Stimulated activated CD4-positive, alpha-beta T cell treated with anti-CD3 and anti-CD28 coated beads, TNF-alpha, amount 100 ng/mL, for 1 hour (primary cell): Measurements from ENCODE around the gene SETD1A.

ENCODE experiments used
- DNase-seq, 3 donors: peaks; one replicate each; pipeline ENCODE4 v3.0.0-alpha.2; 2020; ENCODE audit warnings: low read depth in 3 of 3, low spot score in 1 of 3

Gene SETD1A

DNA sequence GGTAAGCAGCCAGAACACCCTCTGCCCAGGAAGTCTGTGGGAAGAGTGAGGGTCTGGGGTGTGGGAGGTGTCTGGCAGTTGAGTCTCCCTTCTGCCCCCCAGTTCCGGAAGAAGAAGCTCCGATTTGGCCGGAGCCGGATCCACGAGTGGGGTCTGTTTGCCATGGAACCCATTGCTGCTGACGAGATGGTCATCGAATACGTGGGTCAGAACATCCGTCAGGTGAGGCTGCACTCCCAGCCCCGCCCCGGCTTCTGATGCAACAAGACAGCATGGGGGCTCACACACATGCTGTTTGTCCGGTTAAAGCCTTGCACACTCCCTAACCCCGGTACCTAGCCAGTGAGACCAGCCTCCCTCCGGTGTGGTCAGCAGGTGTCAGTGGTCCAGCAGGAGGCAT, 23.4 kb downstream of the SETD1A start:
- DNase-seq, result no peak

DNA sequence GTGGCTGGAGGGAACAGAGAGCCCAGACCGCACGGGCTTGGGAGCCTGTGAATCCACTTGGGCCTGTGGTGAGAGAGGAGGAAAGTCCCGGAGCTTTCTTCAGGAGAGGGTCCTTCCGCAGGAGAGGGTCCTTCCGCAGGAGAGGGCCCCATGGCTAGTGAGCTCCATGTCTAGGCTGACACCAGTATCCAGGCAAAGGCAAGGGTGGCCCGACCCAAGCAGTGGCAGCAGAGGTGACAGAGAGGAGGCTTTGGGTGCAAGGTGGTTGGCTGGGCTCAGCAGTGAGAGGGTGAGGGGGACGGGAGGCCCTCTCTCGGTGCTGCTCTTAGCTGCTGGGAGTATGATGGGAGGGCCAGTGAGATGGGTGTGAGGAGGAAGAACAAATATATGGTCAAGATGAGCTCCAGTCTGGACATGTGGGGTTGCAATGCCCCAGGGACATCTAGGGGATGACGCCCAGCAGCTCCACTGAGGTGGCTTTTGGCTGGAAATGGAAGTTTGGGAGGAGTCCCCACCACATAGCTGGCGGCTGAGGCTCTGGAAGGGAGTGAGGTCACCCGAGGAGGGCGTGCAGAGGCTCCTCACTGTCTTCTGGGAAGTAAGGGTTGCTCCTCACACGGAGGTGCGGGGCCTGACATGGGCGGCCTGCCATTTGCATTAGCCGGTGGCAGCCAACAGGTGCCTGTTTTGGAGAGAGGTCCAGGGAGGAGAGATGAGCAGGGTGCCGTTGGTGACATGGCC, 25.2 kb downstream of the SETD1A start:
- no peak for DNase-seq

DNA sequence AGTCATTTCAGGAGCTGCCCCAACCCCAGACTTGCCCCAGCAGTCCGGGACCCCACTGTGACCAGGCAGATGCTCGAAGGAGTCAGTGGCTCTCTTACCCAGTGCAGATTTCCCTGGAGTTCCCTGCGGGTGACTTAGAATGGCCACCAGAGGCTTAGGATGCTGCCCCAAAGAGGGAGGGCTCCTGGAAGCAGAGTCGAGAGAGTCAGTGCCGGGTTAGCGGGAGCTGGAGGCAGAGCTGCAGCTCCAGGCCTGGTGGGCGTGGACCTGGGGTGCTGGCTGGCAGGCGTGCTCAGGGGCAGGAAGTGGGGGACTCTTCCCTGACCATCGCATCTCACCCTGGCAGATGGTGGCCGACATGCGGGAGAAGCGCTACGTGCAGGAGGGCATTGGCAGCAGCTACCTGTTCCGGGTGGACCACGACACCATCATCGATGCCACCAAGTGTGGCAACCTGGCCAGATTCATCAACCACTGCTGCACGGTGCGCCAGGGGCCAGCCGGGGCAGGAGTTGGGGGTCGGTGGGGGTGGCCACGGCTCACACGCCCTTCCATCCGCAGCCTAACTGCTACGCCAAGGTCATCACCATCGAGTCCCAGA, 25.8 kb downstream of the SETD1A start:
- DNase-seq, result no peak

DNA sequence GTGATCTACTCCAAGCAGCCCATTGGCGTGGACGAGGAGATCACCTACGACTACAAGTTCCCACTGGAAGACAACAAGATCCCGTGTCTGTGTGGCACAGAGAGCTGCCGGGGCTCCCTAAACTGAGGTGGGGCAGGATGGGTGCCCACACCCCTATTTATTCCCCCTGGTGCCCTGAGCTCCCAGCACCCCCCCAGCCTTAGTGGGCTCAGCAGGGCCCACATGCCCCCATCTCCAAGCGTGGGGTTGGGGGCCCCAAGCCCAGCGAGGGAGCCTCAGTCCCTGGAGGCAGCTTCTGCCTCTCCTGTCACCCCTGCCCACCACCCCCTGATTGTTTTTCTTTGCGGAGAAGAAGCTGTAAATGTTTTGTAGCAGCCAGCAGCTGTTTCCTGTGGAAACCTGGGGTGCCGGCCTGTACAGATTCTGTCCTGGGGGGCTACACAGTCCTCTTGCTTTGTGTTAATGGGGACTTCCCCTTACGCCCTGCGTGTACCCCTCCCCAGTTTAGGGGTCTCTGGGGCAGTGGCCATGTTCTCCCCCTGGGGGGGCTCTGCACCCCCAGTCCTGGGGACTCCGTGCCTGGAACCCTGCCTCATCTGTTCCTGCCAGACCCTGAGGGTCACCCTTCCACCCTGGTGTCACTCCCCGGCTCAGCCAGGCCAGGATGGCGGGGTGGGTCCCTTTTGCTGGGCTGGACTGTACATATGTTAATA, 26.5 kb downstream of the SETD1A start:
- DNase-seq, result no peak

DNA sequence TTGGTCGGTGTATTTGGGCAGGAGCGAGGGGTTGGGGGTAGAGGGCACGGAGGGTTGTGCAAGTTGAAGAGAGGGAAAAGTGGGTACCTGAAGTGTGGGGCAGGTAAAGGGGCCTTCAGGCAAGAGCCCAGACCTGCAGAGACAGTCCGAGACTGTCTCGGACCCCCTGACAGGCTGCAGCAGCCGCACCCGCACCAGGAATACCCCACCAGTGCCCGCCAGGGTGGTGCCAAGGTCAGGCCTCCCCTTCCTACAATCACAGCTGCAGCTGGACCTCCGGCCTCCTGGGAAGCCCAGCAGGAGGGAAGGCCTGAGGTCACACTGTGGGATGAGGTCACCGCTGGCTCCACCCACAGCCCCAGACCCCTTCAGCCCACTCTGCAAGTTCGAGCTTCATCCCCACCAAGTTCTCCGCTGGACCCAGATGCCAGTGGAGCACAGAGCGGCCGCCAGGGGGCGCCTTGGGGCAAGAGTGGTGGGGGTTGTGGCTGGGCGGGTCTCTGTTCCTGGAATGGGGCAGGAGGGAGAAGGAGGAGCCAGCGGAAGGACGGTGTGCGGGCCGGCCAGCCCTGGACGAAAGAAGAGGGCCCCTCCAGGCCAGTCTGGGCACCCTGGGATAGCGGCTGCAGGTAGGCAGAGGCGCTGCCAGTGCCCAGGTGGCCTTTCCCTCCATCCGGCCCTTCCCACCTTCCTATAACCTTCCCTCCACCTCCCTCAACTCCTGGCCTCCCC, 27.3 kb downstream of the SETD1A start, which contains the start of gene HSD3B7:
TSS of gene HSD3B7 (plus strand) at position 539 of the 732 bp plus-strand sequence. CDS start 452 bp downstream, outside the sequence.
- peak; percentile 28 to 81 (median 64) for DNase-seq

DNA sequence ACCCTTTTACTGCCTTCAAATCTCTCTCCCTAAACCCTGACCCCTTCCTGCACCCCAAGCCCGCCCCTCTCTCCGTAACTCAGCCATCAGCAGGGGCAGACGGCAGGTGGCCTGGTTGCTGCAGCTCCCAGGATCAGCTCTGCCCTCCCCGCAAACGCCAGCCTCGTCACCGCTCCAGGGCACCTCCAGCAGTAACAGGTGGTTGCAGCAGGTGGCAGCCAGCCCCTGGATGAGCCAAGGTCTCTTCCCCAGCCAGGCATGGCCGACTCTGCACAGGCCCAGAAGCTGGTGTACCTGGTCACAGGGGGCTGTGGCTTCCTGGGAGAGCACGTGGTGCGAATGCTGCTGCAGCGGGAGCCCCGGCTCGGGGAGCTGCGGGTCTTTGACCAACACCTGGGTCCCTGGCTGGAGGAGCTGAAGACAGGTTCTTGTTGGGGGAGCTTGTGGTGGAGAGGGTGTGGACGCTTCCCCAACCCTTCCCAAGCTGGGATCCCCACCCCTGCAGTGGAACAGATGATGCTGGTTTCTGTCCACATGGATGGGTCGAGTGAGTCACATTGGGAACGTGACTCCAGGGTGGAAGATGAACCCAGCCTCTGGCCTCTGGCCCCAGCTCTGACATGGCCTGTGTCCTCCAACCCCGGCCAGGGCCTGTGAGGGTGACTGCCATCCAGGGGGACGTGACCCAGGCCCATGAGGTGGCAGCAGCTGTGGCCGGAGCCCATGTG, 28.0 kb downstream of the SETD1A start:
- no peak for DNase-seq

DNA sequence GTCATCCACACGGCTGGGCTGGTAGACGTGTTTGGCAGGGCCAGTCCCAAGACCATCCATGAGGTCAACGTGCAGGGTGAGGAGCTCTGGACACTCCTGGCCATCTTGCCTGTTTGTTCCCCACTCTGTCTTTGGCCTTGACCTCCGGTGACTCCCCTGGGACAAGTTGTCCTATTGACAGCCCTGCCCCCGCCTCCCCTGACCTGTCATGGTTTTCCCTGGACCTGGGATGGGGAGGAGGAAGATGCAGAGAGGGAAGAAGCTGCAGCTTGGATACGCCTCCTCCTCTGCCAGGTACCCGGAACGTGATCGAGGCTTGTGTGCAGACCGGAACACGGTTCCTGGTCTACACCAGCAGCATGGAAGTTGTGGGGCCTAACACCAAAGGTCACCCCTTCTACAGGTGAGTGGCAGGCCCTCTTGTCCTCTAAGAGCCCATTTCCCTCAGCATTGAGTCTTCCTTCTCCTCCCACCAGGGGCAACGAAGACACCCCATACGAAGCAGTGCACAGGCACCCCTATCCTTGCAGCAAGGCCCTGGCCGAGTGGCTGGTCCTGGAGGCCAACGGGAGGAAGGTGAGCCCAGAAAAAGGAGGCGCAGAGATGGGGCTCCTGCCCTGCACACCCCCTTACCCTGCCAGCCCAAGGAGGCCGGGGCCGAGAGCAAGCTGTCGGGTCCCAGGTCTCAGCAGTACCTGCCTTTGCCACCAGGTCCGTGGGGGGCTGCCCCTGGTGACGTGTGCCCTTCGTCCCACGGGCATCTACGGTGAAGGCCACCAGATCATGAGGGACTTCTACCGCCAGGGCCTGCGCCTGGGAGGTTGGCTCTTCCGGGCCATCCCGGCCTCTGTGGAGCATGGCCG, 28.8 kb downstream of the SETD1A start:
- DNase-seq, result no peak

DNA sequence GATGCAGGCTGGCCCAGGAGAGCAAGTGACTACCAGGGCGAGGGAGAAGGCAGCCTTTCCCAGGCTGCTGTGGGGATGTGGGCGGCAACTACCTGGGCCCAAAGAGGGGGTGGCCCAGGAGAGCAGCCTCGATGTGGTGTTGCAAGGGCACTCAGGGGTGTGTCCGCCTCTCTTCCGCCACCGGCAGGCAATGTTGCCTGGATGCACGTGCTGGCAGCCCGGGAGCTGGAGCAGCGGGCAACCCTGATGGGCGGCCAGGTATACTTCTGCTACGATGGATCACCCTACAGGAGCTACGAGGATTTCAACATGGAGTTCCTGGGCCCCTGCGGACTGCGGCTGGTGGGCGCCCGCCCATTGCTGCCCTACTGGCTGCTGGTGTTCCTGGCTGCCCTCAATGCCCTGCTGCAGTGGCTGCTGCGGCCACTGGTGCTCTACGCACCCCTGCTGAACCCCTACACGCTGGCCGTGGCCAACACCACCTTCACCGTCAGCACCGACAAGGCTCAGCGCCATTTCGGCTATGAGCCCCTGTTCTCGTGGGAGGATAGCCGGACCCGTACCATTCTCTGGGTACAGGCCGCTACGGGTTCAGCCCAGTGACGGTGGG, 30.1 kb downstream of the SETD1A start:
- DNase-seq, result no peak

DNA sequence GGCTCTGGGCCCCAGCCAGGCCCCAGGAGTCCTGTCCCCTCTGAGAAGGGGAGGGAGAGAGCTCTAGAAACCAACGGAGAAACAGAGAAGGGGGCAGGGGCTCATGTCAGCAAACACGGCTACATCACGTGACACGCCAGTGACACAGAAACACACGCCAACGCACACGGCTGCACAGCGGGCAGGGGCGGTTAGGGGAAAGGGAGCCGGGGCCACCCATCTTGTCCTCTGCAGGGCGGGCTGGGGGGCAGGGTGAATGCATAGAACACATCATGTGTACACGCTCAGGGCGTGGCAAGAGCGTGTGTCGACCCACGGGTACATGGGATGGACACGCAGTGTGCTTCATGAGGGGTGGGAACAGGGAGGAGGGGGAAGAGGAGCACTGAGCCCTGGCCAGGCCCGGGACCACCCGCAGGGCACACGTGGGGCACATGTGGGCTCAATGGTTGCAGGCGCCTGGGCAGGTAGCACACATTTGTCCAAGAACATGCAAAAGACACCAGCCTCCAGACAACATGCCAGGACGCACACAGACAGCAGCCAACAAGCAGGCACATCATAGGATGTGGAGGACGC, 32.0 kb downstream of the SETD1A start:
- DNase-seq, result no peak

DNA sequence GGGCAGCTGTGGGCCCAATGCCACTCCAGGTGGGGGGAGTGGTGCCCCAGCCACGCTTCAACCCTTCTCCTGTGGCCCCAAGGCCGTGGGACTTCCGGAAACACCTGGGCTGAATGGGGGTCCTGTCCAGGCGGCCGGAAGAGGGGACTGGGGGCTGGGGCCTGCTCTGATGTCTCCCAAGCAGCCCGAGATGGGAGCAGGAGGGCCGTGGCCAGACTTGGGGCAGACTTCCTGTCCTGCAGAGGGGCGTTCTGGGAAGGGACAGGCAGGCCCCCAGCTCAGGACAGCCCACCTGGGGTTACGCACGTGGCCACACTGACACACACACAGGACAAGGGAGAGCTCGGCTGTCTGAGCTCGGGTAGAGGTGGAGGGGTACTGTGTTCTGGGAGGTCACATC, 32.6 kb downstream of the SETD1A start:
- no peak for DNase-seq

DNA sequence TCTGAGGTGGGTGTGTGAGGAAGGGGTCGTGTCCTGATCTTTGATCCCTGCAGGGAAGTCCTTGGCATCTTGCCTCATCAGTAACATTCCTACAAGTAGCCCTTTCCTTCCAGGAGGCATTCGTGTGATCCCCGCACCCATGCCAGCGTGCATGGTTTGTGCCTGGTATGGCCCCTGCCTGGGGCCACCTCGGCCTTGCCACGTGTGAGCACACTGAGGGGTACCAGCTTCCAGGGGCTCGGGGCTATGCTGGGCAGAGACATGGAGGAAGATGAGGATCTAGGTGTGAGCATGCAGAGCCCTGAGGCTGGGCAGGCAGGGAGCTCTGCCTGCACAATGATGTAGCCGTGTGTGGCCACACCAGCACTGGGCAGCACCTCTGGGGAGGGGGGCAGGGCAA, 33.5 kb downstream of the SETD1A start:
- DNase-seq, result no peak

DNA sequence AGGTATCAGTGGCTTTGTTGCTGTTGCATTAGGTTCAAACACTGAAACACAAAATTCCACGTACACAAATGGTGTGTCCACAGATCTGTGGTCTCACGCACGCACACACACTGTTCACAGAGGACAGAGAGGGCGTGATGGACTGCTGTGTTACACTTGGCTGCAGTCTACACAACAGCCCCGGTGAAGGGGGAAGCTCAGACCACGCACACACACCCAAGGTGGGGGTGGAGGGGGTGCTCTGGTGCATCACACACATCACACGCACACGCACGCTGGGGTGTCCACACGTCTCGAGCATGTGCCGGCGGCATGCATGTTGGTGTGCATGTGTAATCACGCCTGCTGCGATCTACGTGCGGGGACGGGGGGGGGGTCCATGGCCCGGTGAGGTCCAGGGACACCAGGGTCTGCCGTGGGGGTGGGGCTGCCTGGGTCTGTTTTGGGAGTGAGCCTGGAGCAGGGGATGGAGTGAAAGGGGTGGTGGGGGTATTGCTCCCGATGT, 34.8 kb downstream of the SETD1A start:
- no peak for DNase-seq

DNA sequence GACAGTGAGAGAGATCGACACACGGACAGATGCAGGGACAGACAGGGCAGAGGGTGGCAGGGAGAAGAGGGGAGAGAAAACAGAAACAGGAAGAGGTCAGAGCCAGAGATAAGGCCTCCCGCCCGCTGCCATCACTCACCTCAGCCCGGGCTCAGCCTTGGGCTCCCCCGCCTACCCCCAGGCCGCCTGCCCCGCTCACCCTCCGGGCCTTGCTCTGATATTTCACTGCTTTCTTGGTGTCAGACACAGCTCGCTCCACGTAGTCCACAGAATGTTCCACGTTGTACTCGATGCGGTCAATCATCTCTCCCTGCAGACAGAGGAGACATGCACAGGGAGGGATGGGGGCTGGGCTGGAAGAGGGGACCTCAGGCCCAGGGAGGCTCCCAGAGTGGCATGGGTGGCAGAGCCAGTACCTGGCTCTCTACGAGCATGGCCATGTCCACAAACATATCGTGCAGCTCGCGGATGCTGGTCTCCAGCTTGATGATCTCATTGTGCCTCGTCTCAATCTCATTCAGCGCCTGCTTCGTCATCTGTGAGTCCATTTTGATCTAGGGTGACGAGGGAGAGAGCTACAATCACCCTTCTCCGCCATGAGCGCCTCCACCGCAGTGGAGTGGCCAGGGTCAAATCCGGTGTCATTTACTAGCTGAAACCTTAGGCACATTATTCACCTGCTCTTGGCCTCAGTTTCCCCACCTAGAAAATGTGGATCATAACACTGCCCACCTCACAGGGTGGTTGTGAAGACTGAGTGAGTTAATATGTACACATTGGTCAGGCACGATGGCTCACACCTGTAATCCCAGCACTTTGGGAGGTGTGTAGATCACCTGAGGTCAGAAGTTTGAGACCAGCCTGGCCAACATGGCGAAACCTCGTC, 35.6 kb downstream of the SETD1A start:
- DNase-seq, result no peak

DNA sequence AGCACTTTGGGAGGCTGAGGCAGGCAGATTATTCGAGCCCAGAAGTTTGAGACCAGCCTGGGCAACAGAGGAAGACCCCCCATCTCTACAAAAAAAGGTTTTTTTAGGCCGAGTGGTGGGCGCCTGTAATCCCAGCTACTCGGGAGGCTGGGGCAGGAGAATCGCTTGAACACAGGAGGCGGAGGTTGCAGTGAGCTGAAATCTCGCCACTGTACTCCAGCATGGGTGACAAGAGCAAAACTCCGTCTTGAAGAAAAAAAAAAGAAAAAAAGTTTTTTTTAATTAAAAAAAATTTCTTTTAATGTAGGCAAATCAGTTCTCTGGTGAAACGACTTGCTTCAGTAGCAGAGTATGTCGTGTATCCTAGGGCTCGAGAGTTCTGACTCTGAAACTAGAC, 38.4 kb downstream of the SETD1A start:
- DNase-seq, result no peak

DNA sequence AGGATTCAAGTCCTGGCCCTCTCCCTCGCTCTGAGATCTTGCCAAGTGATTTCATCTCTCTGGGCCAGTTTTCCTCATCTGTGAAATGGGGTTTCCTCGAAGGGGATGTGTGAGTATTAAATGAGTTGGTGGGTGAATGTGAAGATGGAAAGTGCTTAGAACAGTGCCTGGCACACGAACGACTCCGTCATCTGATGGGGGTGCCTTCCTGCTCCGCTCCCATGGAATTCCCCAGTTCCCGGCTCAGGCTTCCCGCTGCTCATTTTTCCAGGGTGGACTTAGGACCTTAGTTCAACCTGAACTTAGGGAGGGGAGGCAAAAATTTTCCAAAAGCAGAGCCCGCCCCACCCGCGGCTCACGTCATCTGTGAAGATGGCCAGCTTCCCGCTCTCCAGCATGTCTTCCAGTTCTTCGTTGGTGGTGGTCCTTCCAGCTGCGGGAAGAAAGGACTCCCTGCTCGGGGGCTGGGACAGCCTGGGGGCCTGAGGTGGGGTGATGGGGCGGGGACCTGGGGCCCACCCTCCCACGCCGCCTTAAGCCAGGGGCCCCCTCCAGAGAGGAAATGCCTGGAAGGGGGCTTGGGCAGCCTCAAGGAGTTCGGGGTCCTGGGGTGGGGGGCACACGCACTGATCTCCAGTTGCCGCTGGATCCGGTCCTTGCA, 38.9 kb downstream of the SETD1A start:
- no peak for DNase-seq

DNA sequence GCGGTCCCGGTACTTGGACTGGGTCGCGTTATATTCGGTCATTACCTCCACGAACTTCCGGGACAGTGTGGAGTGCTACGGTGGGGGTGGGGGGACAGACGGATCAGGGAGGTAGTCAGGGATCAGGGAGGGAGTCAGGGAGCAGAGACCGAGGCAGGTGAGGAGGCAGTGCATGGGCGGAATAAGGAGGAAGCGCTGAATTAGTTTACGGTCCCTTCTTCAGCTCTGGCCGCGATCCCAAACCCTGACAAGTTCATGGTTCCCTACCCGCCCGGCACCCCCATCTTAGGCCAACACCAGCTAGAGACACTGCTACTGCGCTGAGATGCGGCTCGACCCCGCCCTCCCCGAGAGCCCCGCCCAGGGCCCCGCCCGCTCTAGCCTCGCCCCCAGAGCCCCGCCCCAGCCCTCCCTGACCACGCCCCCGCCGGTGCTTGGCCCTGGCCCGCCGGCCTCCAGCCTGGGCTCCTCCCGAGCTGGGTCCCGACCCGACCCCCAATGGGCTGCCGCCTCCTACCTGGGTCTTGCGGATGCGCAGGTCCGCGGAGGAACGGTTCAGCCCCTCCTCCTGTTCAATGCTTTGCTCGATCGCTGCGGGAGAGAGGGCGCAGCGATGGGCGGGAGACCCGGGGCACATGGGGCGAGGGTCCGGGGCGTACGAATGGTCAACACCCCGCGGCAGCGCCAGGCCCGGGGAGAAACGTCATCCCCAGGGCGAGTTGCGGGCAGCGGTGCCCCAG, 39.6 kb downstream of the SETD1A start:
- peak; percentile 51 to 80 (median 57) for DNase-seq
